ENCODE results near the gene UBL4A.

The UBL4A gene

DNA sequence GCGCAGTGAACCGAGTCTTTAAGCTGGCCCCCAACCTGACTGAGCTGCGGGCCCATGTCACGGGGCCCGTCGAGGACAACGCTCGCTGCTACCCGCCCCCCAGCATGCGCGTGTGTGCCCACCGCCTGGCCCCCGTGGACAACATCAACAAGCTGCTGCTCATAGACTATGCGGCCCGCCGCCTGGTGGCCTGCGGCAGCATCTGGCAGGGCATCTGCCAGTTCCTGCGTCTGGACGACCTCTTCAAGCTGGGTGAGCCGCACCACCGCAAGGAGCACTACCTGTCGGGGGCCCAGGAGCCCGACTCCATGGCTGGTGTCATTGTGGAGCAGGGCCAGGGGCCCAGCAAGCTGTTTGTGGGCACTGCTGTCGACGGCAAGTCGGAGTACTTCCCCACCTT lies 26.1 kb downstream of the UBL4A start:
- DNase-seq: no peak

DNA sequence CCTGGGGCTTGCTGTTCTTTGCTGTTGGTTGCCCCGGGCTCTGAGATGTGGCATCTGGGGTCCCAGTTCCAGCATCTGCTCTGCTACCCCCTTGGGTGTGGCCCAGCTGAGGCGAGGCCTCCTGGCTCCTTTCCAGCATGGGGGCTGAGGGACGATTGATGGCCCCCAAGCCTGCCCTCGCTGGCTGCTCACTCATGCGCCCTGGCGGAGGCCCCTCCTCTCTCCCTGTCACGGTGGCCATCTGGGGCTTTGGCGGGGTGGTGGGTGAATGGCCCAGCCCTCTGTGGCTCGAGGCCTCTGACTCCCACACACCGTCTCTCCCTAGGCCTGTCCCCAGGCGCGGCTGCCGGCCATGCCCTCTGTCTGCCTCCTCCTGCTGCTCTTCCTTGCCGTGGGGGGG lies 26.6 kb downstream of the UBL4A start:
- DNase-seq: no peak

GRCh38 chrX:154458954-154459778 lies 27.2 kb downstream of the UBL4A start:
- no peak for DNase-seq

GRCh38 chrX:154458116-154458953 lies 28.1 kb downstream of the UBL4A start, which contains the start of gene PLXNA3:
TSS of gene PLXNA3 (plus strand) at chrX:154458281. CDS start at chrX:154460184, 1,903 bp downstream.
- peak; percentile 62 for DNase-seq

DNA sequence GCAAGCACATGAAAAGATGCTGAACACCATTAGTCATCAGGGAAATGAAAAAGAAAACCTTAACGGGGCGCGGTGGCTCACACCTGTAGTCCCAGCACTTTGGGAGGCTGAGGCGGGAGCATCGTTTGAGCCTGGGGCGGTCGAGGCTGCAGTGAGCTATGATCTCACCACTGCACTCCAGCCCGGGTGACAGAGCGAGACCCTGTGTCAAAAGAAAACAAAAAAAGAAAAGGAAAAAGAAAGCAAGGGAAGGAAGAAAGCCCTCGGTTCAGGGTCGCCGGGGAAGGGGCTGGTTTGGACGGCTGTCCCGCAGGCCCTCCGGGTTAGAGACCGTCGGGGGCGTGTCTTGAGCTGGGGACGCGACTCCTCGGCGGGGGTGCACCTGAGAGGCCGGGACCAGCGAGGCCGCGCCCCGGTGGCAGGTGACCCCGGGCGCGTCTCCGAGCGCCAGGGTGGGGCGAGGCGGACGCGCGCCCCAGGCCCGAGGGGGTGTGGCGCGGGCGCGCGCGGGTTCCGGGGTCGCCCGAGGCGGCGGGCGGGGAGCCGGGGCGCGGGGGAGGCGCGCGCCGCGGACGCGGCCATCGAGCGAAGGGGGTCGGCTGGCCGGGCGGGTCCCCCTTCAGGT lies 28.8 kb downstream of the UBL4A start:
- DNase-seq: peak; percentile 67

- no peak for DNase-seq
Measured at GRCh38 chrX:154452823-154453222, 33.6 kb downstream of the UBL4A start.

DNA sequence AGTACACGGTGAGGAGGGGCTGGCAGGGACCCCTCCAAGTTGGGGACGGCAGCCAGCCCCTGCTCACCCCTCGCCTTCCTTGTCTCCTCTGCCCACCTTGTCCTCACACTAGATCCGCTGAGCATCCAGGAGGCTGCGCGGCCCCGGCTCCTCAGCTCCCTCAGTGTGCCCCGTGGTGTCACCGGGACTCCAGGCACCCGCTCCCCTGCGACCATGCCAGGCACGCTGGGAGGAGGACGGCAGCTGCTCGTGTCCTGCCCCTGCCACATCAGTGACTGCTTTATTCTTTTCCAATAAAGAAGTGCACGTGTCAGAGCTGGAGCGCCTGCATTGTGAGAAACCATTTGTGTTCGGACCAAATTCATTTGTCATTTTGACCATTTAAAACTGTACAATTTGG lies 36.1 kb downstream of the UBL4A start:
- no peak for DNase-seq

GRCh38 chrX:154449618-154450017 lies 36.8 kb downstream of the UBL4A start:
- no peak for DNase-seq

DNA sequence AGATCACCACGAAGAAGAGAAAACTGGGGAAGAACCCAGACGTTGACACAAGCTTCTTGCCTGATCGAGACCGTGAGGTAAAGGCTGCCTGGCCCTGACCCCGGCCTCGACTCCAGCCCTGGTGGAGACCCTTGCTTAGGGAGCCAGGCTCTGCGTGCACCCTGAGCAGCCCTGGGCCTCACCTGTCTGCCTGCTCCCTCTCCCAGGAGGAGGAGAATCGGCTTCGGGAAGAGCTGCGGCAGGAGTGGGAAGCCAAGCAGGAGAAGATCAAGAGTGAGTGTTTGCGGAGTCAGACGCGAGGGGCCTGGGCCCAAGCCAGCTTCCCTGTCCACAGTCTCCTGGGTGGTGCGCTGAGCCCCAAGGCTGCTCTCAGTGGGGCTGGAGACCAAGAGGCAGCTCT lies 37.9 kb downstream of the UBL4A start:
- DNase-seq: no peak

- DNase-seq: no peak
Measured at GRCh38 chrX:154446430-154446829, 40.0 kb downstream of the UBL4A start.

GRCh38 chrX:154445776-154446175 lies 40.6 kb downstream of the UBL4A start:
- DNase-seq: no peak

GRCh38 chrX:154444755-154445246 lies 41.6 kb downstream of the UBL4A start:
- no peak for DNase-seq

DNA sequence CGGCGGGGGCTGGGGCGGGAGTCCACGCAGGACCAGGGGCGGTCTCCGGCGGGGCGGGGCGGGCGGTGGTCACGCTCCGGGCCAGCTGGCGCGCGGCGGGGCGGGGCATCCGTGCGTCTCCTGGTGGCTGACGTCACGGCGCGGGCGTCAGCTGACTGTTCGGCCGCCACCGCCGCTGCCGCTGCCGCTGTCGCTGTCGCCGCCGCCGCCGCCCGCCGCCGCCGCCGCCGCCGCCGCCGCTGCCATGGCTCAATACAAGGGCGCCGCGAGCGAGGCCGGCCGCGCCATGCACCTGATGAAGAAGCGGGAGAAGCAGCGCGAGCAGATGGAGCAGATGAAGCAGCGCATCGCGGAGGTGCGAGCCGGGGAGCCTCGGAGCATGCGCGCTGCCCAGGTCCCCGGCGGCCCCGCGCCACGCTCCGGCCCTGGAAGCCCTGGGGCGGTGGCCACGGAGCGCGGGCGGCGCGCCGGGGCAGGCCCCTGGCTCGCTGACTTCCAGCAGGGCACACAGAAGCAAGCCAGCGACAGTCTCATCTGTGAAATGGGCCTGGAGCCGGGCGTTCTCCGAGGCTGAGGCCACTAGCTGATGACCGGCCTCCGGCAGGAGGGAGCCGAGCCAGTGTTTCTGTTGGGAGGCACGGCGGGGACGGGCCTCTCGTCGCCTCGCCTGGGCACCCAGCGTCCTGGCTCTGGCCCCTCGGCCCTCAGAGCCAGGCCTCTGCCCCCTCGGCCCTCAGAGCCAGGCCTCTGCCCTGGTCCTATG lies 42.2 kb downstream of the UBL4A start, which contains the start of gene FAM50A:
FAM50A (plus strand) TSS at position 150 of the 763 bp plus-strand sequence; CDS start at position 245, 95 bp downstream.
- DNase-seq: peak; percentile 67

DNA sequence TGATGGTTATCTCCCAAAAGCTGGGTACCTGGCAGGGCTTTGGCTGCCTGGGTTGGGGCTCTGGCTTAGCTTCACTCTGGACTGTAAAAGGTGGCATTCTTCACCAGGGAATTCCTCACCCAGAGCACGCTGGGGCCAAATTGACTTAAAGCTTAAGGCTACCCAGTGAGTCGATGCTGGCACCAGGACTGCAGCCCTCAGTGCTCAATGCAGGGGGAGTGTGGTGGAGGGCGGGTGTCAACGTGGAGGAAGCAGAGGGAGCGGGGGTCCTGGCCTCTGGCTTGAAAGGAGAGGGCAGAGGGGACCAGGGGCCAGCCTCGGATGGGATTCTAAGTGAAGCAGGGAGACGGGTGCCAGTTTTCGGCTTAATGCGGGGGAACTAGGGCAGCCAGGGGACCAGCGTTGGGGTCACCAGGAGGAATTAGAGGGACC lies 42.9 kb downstream of the UBL4A start:
- no peak for DNase-seq

DNA sequence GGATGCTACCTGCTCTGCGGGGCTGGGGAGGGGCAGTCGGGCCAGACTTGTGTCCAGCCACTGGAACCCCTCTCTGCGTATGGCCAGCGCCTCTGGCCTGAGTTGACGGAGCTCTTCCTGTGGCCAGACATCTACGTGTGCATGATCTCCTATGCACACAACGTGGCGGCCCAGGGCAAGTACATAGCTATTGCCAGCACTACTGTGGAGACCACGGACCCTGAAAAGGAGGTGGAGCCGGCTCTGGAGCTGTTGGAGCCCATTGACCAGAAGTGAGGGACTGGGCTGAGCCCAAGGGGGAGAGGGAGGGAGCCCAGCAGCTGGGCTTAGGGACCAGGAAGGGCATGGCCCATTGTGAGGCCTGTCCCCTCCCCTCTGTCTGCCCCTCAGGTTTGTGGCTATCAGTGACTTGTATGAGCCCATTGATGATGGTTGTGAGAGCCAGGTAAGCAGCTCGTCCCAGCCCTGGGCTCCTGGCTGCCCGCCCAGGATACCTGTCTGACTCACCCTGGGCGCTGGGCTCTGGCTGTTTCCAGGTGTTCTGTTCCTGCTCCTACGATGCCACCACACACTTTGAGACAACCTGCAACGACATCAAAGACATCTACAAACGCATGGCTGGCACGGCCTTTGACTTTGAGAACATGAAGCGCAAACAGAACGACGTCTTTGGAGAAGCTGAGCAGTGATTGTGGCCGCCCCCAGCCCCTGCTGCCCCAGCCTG lies 44.3 kb downstream of the UBL4A start:
- DNase-seq: no peak

DNA sequence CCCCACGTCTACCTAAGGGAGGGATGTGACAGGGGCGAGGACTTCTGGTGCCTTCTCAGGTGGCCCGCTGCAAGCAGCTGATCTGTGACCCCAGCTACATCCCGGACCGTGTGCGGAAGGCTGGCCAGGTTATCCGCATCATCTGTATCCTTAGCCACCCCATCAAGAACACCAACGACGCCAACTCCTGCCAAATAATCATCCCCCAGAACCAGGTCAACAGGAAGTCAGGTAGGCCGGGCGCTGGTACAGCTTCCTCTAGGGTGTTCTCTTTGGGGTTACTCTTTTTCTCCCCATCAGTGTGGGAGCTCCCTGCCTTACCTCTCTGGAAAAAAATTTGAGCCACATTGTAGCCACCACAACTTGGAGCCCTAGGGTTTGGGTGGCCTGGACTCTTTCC lies 44.9 kb downstream of the UBL4A start:
- peak; percentile 26 for DNase-seq

- DNase-seq: no peak
Measured at GRCh38 chrX:154440623-154441357, 45.6 kb downstream of the UBL4A start.

- DNase-seq: no peak
Measured at GRCh38 chrX:154439841-154440240, 46.6 kb downstream of the UBL4A start.

DNA sequence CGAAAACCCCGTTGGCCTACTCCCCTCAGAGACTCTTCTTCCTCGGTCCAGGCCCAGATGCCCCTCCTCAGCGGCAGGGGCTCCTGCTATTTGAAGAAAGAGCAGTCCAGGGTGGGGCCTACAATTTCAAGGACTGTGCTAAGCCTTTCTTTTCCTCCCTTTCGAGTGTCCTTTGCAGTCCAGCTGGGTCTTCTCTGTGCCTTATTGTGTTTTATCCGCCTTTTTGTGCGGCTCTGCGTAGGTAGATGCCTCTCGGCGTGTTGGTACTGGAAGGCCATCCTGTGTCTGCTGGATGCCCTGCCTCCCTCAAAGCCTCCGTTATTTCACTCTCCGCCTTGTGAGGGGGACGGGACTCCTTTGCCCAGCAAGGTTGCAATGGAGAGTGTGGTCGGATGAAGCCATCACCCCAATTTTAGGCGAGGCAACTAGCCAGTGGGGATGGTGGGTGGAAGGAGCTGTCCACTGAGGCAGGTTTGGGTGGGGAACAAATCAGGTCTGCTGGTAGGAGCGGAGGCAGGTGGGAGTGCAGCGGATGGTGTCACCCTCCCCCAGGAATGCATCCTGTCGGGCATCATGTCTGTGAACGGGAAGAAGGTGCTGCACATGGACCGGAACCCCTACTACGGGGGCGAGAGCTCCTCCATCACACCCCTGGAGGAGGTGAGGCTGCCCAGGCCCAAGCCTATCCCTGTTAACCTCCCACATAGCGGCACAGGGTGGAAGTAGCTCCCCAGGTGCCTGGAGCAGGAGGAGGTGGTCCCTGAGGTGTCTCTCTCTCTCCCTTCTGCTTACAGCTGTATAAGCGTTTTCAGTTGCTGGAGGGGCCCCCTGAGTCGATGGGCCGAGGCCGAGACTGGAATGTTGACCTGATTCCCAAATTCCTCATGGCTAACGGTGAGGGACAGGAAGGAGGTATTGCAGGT lies 48.2 kb downstream of the UBL4A start:
- no peak for DNase-seq

Measured in central memory CD4-positive, alpha-beta T cell (primary cell).